ENCODE results near the gene PATJ.
"Not testable (repeated sequence)": the region's sequence is repeated elsewhere in the genome, so short reads cannot be mapped to it uniquely, and the experiment has no call there.

PATJ gene

GRCh38 chr1:61797045-61797755 lies 54.9 kb downstream of the PATJ start:
- no peak for TF ChIP-seq CTCF (IDR thresholded peaks at IDR 0.05; ENCODE audit: extremely low read depth, insufficient read depth, missing control alignments)

GRCh38 chr1:61801047-61801446 lies 58.8 kb downstream of the PATJ start:
- in situ Hi-C loops (cut with MboI; ENCODE audit: low pct_unique_long_range_greater_than_20kb, low sequenced_read_pairs, unreplicated experiment); DNase-seq (ENCODE audit: low spot score): not testable (repeated sequence)

More at GRCh38 chr1:61797045-61797755, 54.9 kb downstream of the PATJ start:
- in situ Hi-C loops (cut with MboI; ENCODE audit: low pct_unique_long_range_greater_than_20kb, low sequenced_read_pairs, unreplicated experiment): no loop called here
- DNase-seq (ENCODE audit: low spot score): no peak

- no peak for TF ChIP-seq CTCF (IDR thresholded peaks at IDR 0.05; ENCODE audit: extremely low read depth, insufficient read depth, missing control alignments)
- no peak for DNase-seq (ENCODE audit: low spot score)
- in situ Hi-C loops (cut with MboI; ENCODE audit: low pct_unique_long_range_greater_than_20kb, low sequenced_read_pairs, unreplicated experiment): no loop called here
Observed at GRCh38 chr1:61807606-61808140, 65.4 kb downstream of the PATJ start.

- DNase-seq (ENCODE audit: low spot score): no peak
- no peak for TF ChIP-seq CTCF (IDR thresholded peaks at IDR 0.05; ENCODE audit: extremely low read depth, insufficient read depth, missing control alignments)
- in situ Hi-C loops (cut with MboI; ENCODE audit: low pct_unique_long_range_greater_than_20kb, low sequenced_read_pairs, unreplicated experiment): no loop called here
Observed at GRCh38 chr1:61808321-61808720, 66.0 kb downstream of the PATJ start.

GRCh38 chr1:61808968-61809367 lies 66.7 kb downstream of the PATJ start:
- DNase-seq (ENCODE audit: low spot score): no peak
- no peak for TF ChIP-seq CTCF (IDR thresholded peaks at IDR 0.05; ENCODE audit: extremely low read depth, insufficient read depth, missing control alignments)
- in situ Hi-C loops (cut with MboI; ENCODE audit: low pct_unique_long_range_greater_than_20kb, low sequenced_read_pairs, unreplicated experiment): no loop called here

- no peak for TF ChIP-seq CTCF (IDR thresholded peaks at IDR 0.05; ENCODE audit: extremely low read depth, insufficient read depth, missing control alignments)
- in situ Hi-C loops (cut with MboI; ENCODE audit: low pct_unique_long_range_greater_than_20kb, low sequenced_read_pairs, unreplicated experiment): no loop called here
- no peak for DNase-seq (ENCODE audit: low spot score)
Observed at GRCh38 chr1:61812916-61813315, 70.6 kb downstream of the PATJ start.

GRCh38 chr1:61816191-61816590 lies 73.9 kb downstream of the PATJ start:
- no peak for DNase-seq (ENCODE audit: low spot score)
- in situ Hi-C loops (cut with MboI; ENCODE audit: low pct_unique_long_range_greater_than_20kb, low sequenced_read_pairs, unreplicated experiment): no loop called here
- no peak for TF ChIP-seq CTCF (IDR thresholded peaks at IDR 0.05; ENCODE audit: extremely low read depth, insufficient read depth, missing control alignments)
